ENCODE measurements around the gene FRMPD4.

FRMPD4 gene

DNA sequence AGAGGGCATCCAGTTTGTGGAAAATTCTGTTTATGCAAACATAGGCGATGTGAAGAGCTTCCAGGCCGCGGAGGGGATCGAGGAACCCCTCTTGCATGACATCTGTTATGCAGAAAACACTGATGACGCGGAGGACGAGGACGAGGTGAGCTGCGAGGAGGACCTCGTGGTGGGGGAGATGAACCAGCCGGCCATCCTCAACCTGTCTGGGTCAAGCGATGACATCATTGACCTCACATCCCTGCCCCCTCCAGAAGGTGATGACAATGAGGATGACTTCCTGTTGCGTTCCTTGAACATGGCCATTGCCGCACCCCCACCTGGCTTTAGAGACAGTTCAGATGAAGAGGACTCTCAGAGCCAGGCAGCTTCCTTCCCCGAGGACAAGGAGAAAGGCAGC, 578.3 kb downstream of the FRMPD4 start:
- in situ Hi-C loops (cut with HindIII; ENCODE audit: low sequenced_read_pairs): no loop called here

GRCh38 chrX:12719837-12720236, 581.6 kb downstream of the FRMPD4 start:
- in situ Hi-C loops (cut with HindIII; ENCODE audit: low sequenced_read_pairs): no loop called here

- in situ Hi-C loops (cut with HindIII; ENCODE audit: low sequenced_read_pairs): no loop called here
Observed at GRCh38 chrX:12721042-12721441, 582.8 kb downstream of the FRMPD4 start.

DNA sequence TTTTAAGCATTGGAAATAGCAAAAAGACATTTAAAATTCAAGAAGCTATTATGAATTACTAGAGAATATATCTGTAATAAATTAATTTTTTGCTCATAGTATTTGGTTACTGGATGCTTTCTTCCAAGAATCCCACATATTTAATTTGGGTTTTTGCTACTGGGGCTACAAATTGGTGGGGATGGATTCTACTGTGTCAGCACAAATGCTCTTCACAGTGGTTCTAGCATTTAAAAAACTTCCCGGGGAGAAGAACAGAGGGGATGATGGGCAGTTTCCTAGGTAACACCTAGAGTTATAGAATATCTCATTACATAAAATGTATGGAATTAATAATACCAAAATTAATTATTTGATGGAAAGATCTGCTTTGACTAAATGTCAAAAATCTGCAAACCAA, 584.0 kb downstream of the FRMPD4 start:
- in situ Hi-C loops (cut with HindIII; ENCODE audit: low sequenced_read_pairs): no loop called here

GRCh38 chrX:12741416-12741815, 603.1 kb downstream of the FRMPD4 start:
- in situ Hi-C loops (cut with HindIII; ENCODE audit: low sequenced_read_pairs): no loop called here

DNA sequence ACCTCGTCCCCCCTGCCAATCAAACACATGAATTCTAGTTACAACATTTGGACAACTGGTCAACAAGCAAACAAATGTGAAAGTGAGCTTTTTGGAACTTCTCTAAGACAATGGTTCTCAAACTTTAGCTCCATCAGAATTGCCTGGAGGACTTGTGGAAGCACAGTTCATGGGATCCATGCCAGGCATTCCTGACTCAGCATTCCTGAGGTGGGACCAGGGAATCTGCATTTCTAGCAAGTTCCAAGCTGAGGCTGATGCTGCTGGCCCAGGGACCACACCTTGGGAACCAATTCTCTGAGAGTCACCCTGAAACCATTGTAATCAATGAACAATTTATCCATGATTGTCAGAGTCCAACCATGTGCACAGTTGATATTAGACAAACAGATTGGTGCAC, 609.2 kb downstream of the FRMPD4 start:
- in situ Hi-C loops (cut with HindIII; ENCODE audit: low sequenced_read_pairs): no loop called here

GRCh38 chrX:12751887-12752286, 613.6 kb downstream of the FRMPD4 start:
- in situ Hi-C loops (cut with HindIII; ENCODE audit: low sequenced_read_pairs): no loop called here

GRCh38 chrX:12753366-12753765, 615.1 kb downstream of the FRMPD4 start:
- in situ Hi-C loops (cut with HindIII; ENCODE audit: low sequenced_read_pairs): no loop called here

DNA sequence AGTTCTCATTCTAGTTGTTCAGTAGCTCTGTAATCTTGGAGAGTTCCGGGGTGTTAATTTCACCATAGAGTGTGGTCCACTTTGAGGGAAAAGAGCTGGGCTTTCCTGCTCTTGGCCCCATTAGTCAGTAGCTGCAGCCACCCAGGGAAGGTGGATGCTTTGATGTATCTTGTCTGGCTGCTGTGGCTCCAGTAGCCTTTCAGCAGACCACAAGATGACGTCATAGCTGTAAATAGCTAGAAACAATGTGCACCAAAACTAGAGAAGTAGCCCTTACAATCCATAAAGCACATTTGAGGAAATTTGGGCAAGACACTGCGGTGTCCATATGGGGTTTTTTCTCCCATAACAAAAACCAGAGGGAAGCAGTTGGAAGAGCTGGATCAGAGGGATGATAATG, 620.0 kb downstream of the FRMPD4 start:
- in situ Hi-C loops (cut with HindIII; ENCODE audit: low sequenced_read_pairs): no loop called here

DNA sequence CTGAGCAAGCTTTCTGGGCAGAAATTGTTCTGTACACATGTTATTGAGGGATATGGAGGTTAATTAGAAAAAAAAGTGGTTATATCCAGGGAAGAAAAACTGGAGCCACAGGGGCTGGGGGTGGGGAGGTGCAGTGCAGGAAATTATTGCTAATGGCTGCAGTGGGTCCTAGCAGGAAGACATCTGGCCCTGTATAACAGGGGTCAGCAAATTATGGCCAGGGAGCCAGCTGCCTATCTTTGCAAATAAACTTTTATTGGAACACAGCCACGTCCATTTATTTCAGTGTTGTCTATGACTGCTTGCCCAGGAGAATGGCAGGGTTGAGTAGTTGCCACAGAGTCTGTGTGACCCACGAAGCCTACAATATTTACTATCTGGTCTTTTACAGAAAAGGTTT, 629.6 kb downstream of the FRMPD4 start:
- in situ Hi-C loops (cut with HindIII; ENCODE audit: low sequenced_read_pairs): no loop called here

GRCh38 chrX:12768491-12768890, 630.2 kb downstream of the FRMPD4 start:
- in situ Hi-C loops (cut with HindIII; ENCODE audit: low sequenced_read_pairs): no loop called here

DNA sequence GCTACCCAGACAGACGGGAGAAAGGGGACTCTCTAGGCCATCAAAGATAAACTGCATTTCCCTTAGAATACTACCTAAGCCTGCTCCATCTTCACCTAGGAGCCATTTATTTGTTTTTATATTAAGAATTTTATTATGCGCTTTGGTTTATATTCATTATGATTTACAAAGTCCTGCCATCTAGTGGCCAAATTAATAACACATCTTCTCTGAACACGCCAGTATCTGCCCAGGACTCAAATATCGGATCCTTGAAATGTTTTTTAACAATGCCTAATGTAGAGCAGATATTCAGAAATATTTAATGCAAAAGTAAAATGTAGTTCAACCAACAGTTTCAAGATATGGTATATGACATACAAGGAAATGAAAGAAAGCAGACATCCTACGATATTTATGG, 632.2 kb downstream of the FRMPD4 start:
- in situ Hi-C loops (cut with HindIII; ENCODE audit: low sequenced_read_pairs): no loop called here

GRCh38 chrX:12771445-12772069, 633.3 kb downstream of the FRMPD4 start:
- in situ Hi-C loops (cut with HindIII; ENCODE audit: low sequenced_read_pairs): no loop called here
